GM19023 (cell line): ENCODE results near the gene OR51G2.

Experiments
- ATAC-seq: cut with Tn5 transposase; IDR thresholded peaks from one replicate; pipeline ENCODE4 v1.9.1; 2021; ENCODE audit warnings: mild to moderate bottlenecking, moderate library complexity; ENCODE audit not compliant: unreplicated experiment

The OR51G2 gene

GRCh38 chr11:4881188-4881587, 38.0 kb downstream of the OR51G2 start:
- no peak for ATAC-seq

GRCh38 chr11:4865855-4866254, 53.3 kb downstream of the OR51G2 start:
- ATAC-seq, result no peak

GRCh38 chr11:4863876-4864275, 55.3 kb downstream of the OR51G2 start:
- no peak for ATAC-seq
